ENCODE measurements around the gene PPP2R2B. TPM values are rescaled to one million over a fixed set of nuclear protein-coding genes. Genes with fewer than 3 reads are reported as not detected.

Gene PPP2R2B
- total RNA-seq, 1 donor from 2014 or later, result 1.3 TPM

- intact Hi-C loops (cut with micrococcal nuclease), result no loop called here
These were observed 50.2 kb downstream of the PPP2R2B start for GRCh38 chr5:146828385-146828784.

- intact Hi-C loops (cut with micrococcal nuclease), result no loop called here
These were observed 50.7 kb downstream of the PPP2R2B start for GRCh38 chr5:146827901-146828300.

- intact Hi-C loops (cut with micrococcal nuclease), result no loop called here
These were observed 53.5 kb downstream of the PPP2R2B start for GRCh38 chr5:146825033-146825432.

GRCh38 chr5:146821732-146822131, 56.8 kb downstream of the PPP2R2B start:
- intact Hi-C loops (cut with micrococcal nuclease), result no loop called here

- intact Hi-C loops (cut with micrococcal nuclease), result no loop called here
These were observed 57.6 kb downstream of the PPP2R2B start for GRCh38 chr5:146820987-146821386.

- intact Hi-C loops (cut with micrococcal nuclease), result no loop called here
These were observed 59.7 kb downstream of the PPP2R2B start for GRCh38 chr5:146818822-146819221.

GRCh38 chr5:146817973-146818372, 60.6 kb downstream of the PPP2R2B start:
- intact Hi-C loops (cut with micrococcal nuclease), result no loop called here

- intact Hi-C loops (cut with micrococcal nuclease), result no loop called here
These were observed 61.7 kb downstream of the PPP2R2B start for GRCh38 chr5:146816775-146817387.

GRCh38 chr5:146815411-146815810, 63.1 kb downstream of the PPP2R2B start:
- intact Hi-C loops (cut with micrococcal nuclease), result no loop called here

GRCh38 chr5:146813346-146814157, 65.0 kb downstream of the PPP2R2B start:
- intact Hi-C loops (cut with micrococcal nuclease), result no loop called here

- intact Hi-C loops (cut with micrococcal nuclease), result no loop called here
These were observed 73.5 kb downstream of the PPP2R2B start for GRCh38 chr5:146805081-146805480.

- intact Hi-C loops (cut with micrococcal nuclease), result no loop called here
These were observed 75.5 kb downstream of the PPP2R2B start for GRCh38 chr5:146802945-146803522.

- intact Hi-C loops (cut with micrococcal nuclease), result no loop called here
These were observed 78.9 kb downstream of the PPP2R2B start for GRCh38 chr5:146799671-146800070.

- intact Hi-C loops (cut with micrococcal nuclease), result no loop called here
These were observed 79.3 kb downstream of the PPP2R2B start for GRCh38 chr5:146799231-146799630.

GRCh38 chr5:146797658-146798057, 80.9 kb downstream of the PPP2R2B start:
- intact Hi-C loops (cut with micrococcal nuclease), result no loop called here

- intact Hi-C loops (cut with micrococcal nuclease), result no loop called here
These were observed 81.6 kb downstream of the PPP2R2B start for GRCh38 chr5:146796911-146797310.

- intact Hi-C loops (cut with micrococcal nuclease), result no loop called here
These were observed 82.4 kb downstream of the PPP2R2B start for GRCh38 chr5:146796144-146796543.

GRCh38 chr5:146794326-146795029, 84.1 kb downstream of the PPP2R2B start:
- intact Hi-C loops (cut with micrococcal nuclease), result no loop called here

- intact Hi-C loops (cut with micrococcal nuclease), result no loop called here
These were observed 84.8 kb downstream of the PPP2R2B start for GRCh38 chr5:146793709-146794108.

GRCh38 chr5:146791471-146791870, 87.1 kb downstream of the PPP2R2B start:
- intact Hi-C loops (cut with micrococcal nuclease), result no loop called here

GRCh38 chr5:146789712-146790653, 88.6 kb downstream of the PPP2R2B start:
- intact Hi-C loops (cut with micrococcal nuclease), result no loop called here

Measured in T-helper 1 cell treated with Interleukin-12 subunit alpha and Interleukin-12 subunit beta and Interleukin-4 antibody, amounts not matched to agents 30 ng/mL and 1 ng/mL, for 36 hours (primary cell).